GM10266 (cell line): ENCODE data around the gene RELN.
"Not testable (repeated sequence)": the region's sequence is repeated elsewhere in the genome, so short reads cannot be mapped to it uniquely, and the experiment has no call there.

Experiments
- DNase-seq: peaks from one replicate; pipeline ENCODE4 v3.0.0; 2012; ENCODE audit errors: extremely low spot score
- CTCF ChIP-seq: IDR thresholded peaks from 2 replicates; pipeline ENCODE4 v1.5.1; 2012; ENCODE audit warnings: mild to moderate bottlenecking, low read depth; ENCODE audit not compliant: control insufficient read depth, insufficient read depth; ENCODE audit errors: missing control alignments

RELN gene

GRCh38 chr7:103784646-103785286 is 204.7 kb downstream of the RELN start:
- no peak for TF ChIP-seq CTCF
- no peak for DNase-seq

- no peak for TF ChIP-seq CTCF
- DNase-seq = no peak
Observed at GRCh38 chr7:103781409-103781808, 208.0 kb downstream of the RELN start.

GRCh38 chr7:103780561-103780960 is 208.9 kb downstream of the RELN start:
- DNase-seq = not testable (repeated sequence)

- DNase-seq = no peak
- TF ChIP-seq CTCF = no peak
Observed at GRCh38 chr7:103777440-103777839, 212.0 kb downstream of the RELN start.

GRCh38 chr7:103773726-103774125 is 215.7 kb downstream of the RELN start:
- DNase-seq = no peak
- TF ChIP-seq CTCF = no peak

GRCh38 chr7:103772171-103772773 is 217.2 kb downstream of the RELN start:
- no peak for TF ChIP-seq CTCF
- no peak for DNase-seq

- DNase-seq = no peak
- TF ChIP-seq CTCF = no peak
Observed at GRCh38 chr7:103771294-103771693, 218.2 kb downstream of the RELN start.

GRCh38 chr7:103766660-103767059 is 222.8 kb downstream of the RELN start:
- DNase-seq = no peak
- TF ChIP-seq CTCF = no peak
